ENCODE measurements around the gene NEURL1B. TPM values are rescaled to one million over a fixed set of nuclear protein-coding genes. Genes with fewer than 3 reads are reported as not detected.
A peak's percentile ranks its signal among the peaks of the same experiment; 100 is the strongest.
"Not testable (repeated sequence)": the region's sequence is repeated elsewhere in the genome, so short reads cannot be mapped to it uniquely, and the experiment has no call there.

The NEURL1B gene
- total RNA-seq, 2 donors from 2014 or later: 17.9 to 22.4 TPM

DNA sequence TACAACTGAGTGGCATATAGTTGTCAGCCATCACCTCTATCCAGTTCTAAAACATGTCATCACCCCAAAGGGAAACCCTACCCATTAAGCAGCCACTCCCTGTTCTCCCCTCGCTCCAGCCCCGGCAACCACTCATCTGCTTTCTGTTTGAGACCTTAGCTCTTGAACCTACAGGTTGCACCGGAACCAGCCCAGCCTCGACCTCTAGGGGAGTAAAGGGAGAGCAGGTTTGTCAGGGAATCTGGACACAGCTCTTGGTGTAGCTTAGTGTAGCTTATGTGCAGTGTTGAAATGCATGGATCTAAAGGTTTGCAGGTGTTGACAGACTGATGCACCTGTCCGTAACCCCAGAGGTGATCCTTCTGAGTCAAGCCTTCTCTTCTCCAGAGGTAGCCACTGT is 30.0 kb downstream of the NEURL1B start:
- H3K4me1 ChIP-seq: peaks cover 0 to 34% of the 10 kb centered on the region in 2 donors
- no peaks in the 10 kb centered on the region for H3K27me3 ChIP-seq
- no peak overlapping the region for H3K4me3 ChIP-seq
- TF ChIP-seq, protein P1, sequence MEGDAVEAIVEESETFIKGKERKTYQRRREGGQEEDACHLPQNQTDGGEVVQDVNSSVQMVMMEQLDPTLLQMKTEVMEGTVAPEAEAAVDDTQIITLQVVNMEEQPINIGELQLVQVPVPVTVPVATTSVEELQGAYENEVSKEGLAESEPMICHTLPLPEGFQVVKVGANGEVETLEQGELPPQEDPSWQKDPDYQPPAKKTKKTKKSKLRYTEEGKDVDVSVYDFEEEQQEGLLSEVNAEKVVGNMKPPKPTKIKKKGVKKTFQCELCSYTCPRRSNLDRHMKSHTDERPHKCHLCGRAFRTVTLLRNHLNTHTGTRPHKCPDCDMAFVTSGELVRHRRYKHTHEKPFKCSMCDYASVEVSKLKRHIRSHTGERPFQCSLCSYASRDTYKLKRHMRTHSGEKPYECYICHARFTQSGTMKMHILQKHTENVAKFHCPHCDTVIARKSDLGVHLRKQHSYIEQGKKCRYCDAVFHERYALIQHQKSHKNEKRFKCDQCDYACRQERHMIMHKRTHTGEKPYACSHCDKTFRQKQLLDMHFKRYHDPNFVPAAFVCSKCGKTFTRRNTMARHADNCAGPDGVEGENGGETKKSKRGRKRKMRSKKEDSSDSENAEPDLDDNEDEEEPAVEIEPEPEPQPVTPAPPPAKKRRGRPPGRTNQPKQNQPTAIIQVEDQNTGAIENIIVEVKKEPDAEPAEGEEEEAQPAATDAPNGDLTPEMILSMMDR (IDR thresholded peaks at IDR 0.05): no peak
- DNase-seq (ENCODE audit: low spot score): no peak
- no peaks in the 10 kb centered on the region for H3K9me3 ChIP-seq
- H3K27ac ChIP-seq: no peak overlapping the region
- peaks cover 16% of the 10 kb centered on the region for H3K36me3 ChIP-seq

DNA sequence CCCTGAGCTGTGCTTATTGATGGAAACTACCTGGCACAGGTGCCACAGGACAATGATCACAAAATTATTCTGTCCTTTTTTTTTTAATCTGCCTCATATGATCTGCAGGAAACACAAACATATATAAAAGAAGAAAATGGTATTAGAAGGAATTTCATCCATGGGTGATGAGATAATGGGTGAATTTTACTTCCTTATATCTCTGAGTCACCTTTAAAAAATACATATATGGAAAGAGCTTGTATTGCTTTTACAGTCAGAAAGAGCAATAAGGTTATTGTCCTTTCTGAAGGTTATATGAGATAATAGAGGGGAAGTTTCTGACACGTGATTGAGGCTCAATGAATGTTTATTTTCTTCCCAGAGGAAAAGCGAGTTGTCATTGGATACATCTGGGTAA is 31.6 kb downstream of the NEURL1B start:
- Histone ChIP-seq H3K27me3 (no peaks in the 10 kb centered on the region), H3K27ac (no peak overlapping the region), H3K9me3 (no peaks in the 10 kb centered on the region), H3K4me1 (peaks cover 0 to 36% of the 10 kb centered on the region in 2 donors), H3K4me3 (no peak overlapping the region), H3K36me3 (peaks cover 21% of the 10 kb centered on the region)
- TF ChIP-seq, protein P1 (IDR thresholded peaks at IDR 0.05): no peak
- no peak for DNase-seq (ENCODE audit: low spot score)

DNA sequence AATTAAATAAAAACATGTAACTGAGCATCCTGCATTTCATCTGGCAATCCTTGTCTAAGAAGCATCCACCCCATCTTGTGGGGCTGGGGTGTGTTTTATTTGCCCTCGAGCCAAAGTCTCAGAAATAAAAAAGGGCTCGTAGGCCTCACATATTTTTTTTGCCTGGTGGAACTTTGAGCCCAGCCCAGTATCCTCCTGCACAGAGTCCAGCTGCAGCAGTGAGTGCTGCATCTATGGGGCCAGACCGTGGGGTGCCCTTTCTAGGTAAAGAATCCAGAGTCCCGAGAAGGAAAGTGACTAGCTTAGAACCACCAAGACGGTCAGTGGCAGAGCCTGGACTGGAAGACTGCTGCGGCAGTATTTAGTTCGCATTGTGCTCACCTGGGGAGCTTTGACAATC is 33.1 kb downstream of the NEURL1B start:
- TF ChIP-seq, protein P1 (IDR thresholded peaks at IDR 0.05): no peak
- Histone ChIP-seq H3K9me3 (no peaks in the 10 kb centered on the region), H3K36me3 (peaks cover 21% of the 10 kb centered on the region), H3K27me3 (no peaks in the 10 kb centered on the region), H3K4me3 (no peak overlapping the region), H3K27ac (no peak overlapping the region), H3K4me1 (peaks cover 0 to 40% of the 10 kb centered on the region in 2 donors)
- no peak for DNase-seq (ENCODE audit: low spot score)

DNA sequence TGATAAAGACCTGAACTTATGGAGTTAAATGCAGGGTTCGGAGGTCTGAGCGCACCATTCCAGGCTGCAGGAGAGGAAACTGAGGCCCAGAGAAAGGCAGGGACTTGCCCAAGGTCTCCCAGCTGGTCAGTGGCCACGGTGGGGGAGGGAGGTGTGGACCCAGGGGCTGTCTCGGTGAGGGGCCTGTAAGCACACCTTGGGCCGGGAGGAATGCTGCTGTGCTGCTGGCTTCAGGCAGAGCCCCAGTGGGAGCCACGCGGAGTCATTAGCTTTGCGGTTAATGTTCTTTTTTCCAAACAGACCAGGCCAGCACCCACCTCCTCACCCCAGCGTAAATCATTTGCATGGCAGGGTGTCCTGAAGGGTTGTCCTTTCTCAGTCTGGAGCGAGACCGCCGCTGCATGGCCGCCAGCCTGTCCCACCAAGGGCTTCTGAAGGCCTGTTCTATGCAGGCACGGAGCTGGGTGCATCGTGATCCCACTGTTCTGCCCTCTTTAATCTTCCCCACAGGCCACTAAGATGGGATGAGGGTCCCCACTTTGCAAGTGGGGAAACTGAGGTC is 35.9 kb downstream of the NEURL1B start:
- TF ChIP-seq, protein P1 (IDR thresholded peaks at IDR 0.05): no peak
- no peak for DNase-seq (ENCODE audit: low spot score)
- no peak overlapping the region for H3K27ac ChIP-seq
- no peaks in the 10 kb centered on the region for H3K9me3 ChIP-seq
- no peak overlapping the region for H3K4me3 ChIP-seq
- peaks cover 13% of the 10 kb centered on the region for H3K36me3 ChIP-seq
- no peaks in the 10 kb centered on the region for H3K27me3 ChIP-seq
- peaks cover 0 to 54% of the 10 kb centered on the region in 2 donors for H3K4me1 ChIP-seq

DNA sequence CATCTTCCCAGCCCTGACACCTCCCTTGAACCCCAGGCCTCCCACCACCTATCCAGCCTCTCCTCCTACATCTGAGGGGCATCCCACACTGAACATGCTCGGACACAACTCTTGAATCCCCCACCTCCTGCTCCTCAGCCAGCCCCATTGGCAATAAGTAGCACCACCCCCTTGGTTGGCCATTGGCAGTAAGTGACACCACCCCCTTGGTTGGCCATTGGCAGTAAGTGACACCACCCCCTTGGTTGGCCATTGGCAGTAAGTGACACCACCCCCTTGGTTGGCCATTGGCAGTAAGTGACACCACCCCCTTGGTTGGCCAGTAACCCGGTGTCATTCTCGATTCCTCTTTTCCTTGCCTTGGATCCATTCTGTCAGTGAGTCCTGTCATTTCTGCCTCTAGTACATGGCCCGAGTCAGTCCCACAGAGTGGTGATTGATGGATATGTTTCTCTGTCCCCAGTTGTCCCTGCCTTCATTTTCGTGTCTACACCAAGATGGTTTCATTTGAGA is 37.4 kb downstream of the NEURL1B start:
- Histone ChIP-seq H3K36me3 (peaks cover 13% of the 10 kb centered on the region), H3K4me1 (peaks cover 0 to 54% of the 10 kb centered on the region in 2 donors), H3K27ac (peak overlapping the region; percentile 40 to 49)
- not testable (repeated sequence) for H3K4me3 ChIP-seq; DNase-seq (ENCODE audit: low spot score); H3K9me3 ChIP-seq; H3K27me3 ChIP-seq

DNA sequence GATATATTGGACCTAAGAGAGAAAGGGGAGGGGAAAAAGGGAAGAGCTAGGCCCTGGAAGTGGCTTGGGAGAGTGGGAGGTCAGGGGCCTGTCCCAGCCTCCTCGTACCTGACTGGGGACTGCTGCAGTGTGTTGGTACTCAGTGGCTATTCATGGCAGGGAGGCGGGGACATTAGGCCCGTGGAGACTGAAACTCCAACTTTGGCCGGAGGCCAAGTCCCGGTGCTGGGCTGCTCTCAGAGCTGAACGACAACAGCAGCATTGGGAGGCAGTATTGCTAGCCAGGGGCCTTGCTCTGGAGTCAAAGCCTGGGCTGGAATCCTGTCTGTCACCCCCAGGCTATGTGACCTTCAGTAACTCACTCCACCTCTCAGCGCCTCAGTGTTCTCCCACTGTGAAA is 37.8 kb downstream of the NEURL1B start:
- no peak overlapping the region for H3K4me3 ChIP-seq
- TF ChIP-seq, protein P1 (IDR thresholded peaks at IDR 0.05): no peak
- no peaks in the 10 kb centered on the region for H3K27me3 ChIP-seq
- H3K27ac ChIP-seq: peak overlapping the region; percentile 40 to 49
- H3K9me3 ChIP-seq: no peaks in the 10 kb centered on the region
- peak; percentile 74 for DNase-seq (ENCODE audit: low spot score)
- peaks cover 13% of the 10 kb centered on the region for H3K36me3 ChIP-seq
- peaks cover 0 to 54% of the 10 kb centered on the region in 2 donors for H3K4me1 ChIP-seq

All from right atrium auricular region (tissue), 2 donors.